T47D (cell line): Measurements from ENCODE around the gene ADPGK.
A peak's percentile ranks its signal among the peaks of the same experiment; 100 is the strongest.

Experiments used
- DNase-seq, 2 experiments: peaks; one replicate each; pipeline versions ENCODE4 v3.0.0 to v3.0.0-alpha.2; 2011 to 2012; ENCODE audit warnings: low read depth in 1 of 2, low spot score in 1 of 2
- JUND ChIP-seq: IDR thresholded peaks from 2 replicates; pipeline ENCODE4 v1.6.1; 2012; ENCODE audit warnings: low read depth
- in situ Hi-C: cut with HindIII; loops from 2 replicates; pipeline ENCODE4 v1.10.0; 2016; ENCODE audit warnings: low sequenced_read_pairs, low pct_unique_long_range_greater_than_20kb

The ADPGK gene

GRCh38 chr15:72800833-72801481 lies 17.4 kb upstream of the ADPGK start:
- in situ Hi-C loops: no loop called here
- no peak for DNase-seq
- TF ChIP-seq JUND: no peak

- in situ Hi-C loops: no loop called here
- DNase-seq: no peak
- TF ChIP-seq JUND: no peak
Measured at GRCh38 chr15:72797834-72798233, 14.3 kb upstream of the ADPGK start.

DNA sequence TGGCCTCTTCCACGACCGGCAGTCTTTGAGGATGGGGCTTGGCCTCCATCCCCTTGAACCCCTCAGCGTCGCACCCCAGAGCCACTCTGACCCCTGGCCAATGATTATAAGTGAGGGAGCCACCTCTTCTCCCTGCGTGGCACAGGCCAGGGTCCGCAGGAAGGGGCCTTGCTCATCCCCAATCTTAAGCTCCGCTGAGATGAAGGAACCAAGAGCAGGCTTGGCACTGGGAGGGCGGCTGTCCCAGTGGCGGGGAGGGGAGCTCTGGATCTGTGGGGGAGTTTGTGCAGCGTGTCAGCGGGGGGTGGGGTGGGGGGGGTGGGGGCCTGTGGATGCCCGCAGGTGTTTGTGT lies 13.8 kb upstream of the ADPGK start:
- in situ Hi-C loops: no loop called here
- no peak for TF ChIP-seq JUND
- DNase-seq: no peak

- DNase-seq: peak; percentile 49 to 57
- no peak for TF ChIP-seq JUND
- in situ Hi-C loops: no loop called here
Measured at GRCh38 chr15:72796515-72797337, 13.2 kb upstream of the ADPGK start.

DNA sequence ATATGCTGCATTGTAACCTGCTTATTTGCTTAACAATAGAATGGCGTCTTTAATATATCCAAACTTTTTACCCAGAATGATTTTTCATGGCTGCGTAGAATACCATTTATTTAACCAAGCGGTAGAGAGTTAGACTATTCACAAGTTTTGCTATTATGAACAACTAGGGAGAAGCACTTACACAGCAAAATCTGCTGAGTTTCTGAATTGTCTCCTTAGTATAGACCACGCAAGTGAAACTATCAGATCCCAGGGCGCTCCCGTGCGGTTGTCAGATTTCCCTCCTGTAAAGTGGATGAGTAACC lies 12.6 kb upstream of the ADPGK start:
- no peak for TF ChIP-seq JUND

DNA sequence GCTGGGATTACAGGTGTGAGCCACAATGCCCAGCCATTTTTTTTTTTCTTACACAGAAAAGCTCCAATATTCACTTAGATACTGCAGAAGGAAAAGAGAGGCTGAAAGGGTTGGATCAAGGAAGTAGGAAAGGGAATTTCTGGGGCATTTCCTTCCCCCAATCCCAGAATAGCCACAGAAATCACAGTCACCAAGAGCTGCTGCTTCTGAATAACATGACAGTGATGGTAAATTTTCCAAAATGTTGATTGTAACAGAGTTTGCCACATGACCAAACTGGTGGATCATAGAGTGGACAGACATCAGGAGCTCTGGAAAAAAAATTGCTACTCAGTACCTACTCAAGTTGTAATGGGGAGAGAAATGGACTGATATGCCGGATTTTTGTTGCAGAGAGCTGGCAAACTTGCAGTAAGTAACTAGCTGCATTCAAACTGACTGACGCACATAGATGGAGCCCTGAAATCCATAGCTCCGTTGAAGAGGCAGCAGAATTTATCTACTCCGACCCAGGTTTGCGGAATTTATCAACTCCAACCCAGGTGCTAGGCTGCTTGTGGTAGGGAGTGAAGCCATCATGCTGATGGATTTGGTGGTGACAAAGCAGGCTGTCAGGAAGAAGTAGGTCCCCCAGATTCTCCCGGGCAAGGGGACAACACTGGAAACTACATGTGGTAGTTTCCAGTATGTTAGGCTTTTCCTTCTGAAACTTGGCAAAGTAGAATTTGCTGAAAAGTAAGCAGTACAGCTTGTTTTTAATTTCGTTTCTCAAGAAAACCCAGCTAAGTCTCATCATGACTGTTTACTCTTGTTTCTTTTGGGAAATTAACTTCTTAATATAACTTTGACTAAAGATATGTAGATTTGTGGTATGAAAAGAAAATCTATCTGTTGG lies 10.5 kb upstream of the ADPGK start:
- TF ChIP-seq JUND: no peak
- DNase-seq: no peak
- in situ Hi-C loops: no loop called here

More for the DNA sequence above, 12.6 kb upstream of the ADPGK start:
- no peak for DNase-seq
- in situ Hi-C loops: no loop called here

- TF ChIP-seq JUND: no peak
- no peak for DNase-seq
- in situ Hi-C loops: no loop called here
Measured at GRCh38 chr15:72792431-72792830, 8.9 kb upstream of the ADPGK start.

GRCh38 chr15:72790302-72790910 lies 6.8 kb upstream of the ADPGK start:
- no peak for TF ChIP-seq JUND
- in situ Hi-C loops: no loop called here

DNA sequence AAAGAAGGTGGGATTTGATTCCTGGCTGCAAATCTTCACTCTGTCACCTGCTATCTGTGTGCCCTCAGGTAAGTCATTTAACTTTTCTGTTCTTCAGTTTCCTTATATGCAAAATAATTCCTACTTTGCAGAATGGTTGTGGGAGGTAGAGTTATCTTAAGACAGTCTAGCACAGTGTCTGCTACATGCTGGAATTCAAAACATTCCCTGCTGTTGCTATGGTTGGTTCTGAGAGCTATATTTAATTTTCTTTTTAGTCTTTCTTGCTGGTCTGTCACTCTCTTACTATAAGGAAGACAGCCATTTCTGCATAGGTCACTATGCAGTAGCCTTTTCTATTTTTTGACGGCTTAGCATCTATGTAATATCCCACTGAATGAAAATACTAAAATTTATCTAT lies 4.0 kb upstream of the ADPGK start:
- in situ Hi-C loops: no loop called here
- TF ChIP-seq JUND: no peak
- no peak for DNase-seq

More at GRCh38 chr15:72790302-72790910, 6.8 kb upstream of the ADPGK start:
- no peak for DNase-seq

GRCh38 chr15:72786676-72787345 lies 3.3 kb upstream of the ADPGK start:
- in situ Hi-C loops: no loop called here
- TF ChIP-seq JUND: no peak
- no peak for DNase-seq

DNA sequence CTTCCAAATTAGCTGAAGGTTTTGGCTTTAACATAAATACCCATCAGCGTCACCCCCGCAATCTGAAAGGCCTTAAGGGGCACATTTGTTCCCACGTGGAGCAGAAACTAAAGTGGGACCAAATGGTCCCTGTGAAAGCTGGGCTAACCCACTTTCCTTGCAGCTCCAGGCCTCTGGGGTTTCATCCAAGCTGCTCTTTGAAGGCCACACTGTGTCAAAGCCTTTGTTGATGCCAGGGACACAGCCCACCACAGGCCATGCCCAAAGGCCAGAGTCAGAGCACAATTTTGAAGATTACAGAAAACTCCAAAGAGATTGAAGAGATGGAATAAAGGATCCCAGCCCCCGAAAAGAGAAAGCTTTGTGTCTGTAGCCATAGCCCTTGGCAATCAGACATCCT lies 2.7 kb upstream of the ADPGK start:
- in situ Hi-C loops: no loop called here
- TF ChIP-seq JUND: no peak
- DNase-seq: no peak

DNA sequence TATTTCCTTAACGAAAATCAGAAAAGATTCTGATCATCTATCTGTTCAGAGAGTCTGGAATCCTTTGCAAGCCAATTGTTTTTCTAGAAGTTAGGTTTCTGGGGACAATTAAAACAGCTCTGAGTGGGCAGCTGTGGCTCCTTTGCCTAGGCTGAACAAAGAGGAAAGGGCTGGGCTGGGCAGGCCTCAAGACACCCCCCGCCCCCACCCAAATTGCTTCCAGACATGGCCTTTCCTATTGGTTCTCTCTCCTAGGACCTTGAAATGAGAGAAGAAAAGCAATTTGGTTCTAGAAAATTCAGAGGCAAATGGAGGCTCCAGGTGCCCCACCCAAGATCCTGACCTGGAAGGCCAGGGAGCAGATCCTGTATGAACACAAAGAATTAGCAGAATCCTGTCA lies 2.3 kb upstream of the ADPGK start:
- no peak for DNase-seq
- TF ChIP-seq JUND: no peak
- in situ Hi-C loops: no loop called here
